Endothelial cell of umbilical vein (primary cell): Measurements from ENCODE around the gene SH3BP5. TPM values are rescaled to one million over a fixed set of nuclear protein-coding genes. Genes with fewer than 3 reads are reported as not detected.

Experiments used
- BruUV-seq: library from RNA; stranded (reverse); fragments of 400-500 nt; replicated peaks from 2 replicates; lab custom pipeline; 2021; lab: Mats Ljungman, UMichigan
- CTCF ChIA-PET: fragments of 300-600, 350-600 bp; sonication (Branson Sonifier 250); formaldehyde crosslinking; loops from one replicate; lab custom pipeline; 2021; ENCODE audit warnings: antibody characterized with exemption, inconsistent platforms; lab: Charles Lee
- POLR2A ChIA-PET: fragments of 300-600, 350-600 bp; sonication (Branson Sonifier 250); formaldehyde crosslinking; loops from one replicate; lab custom pipeline; 2021; ENCODE audit warnings: antibody characterized with exemption, inconsistent platforms; lab: Charles Lee
- DNase-seq: peaks from one replicate; pipeline ENCODE4 v3.0.0-alpha.2; 2011; ENCODE audit warnings: low read depth, low spot score
- FAIRE-seq: peaks from 2 replicates; lab custom pipeline; 2011; peaks lifted over from hg19 to GRCh38; lab: Jason Lieb, UNC
- H2AFZ ChIP-seq: 2 replicates; pipeline ENCODE4 v1.6.0; 2012; ENCODE audit warnings: low read depth, low read length, control low read depth, inconsistent platforms
- H3K27ac ChIP-seq: 2 replicates; pipeline ENCODE4 v1.5.1; 2011; ENCODE audit warnings: low read depth, mild to moderate bottlenecking, control low read depth, low read length, moderate library complexity; ENCODE audit not compliant: insufficient read depth
- H3K27me3 ChIP-seq, 2 experiments: 2 replicates each; pipeline versions ENCODE4 v1.6.0 to v1.6.1; 2011; ENCODE audit warnings: low read length in 2 of 2, mixed read lengths in 1 of 2; ENCODE audit not compliant: control insufficient read depth in 2 of 2, insufficient read depth in 2 of 2
- H3K36me3 ChIP-seq, 2 experiments: 2 replicates in 1 of 2; 3 replicates in 1 of 2; pipeline ENCODE4 v1.5.1; 2011; ENCODE audit warnings: low read length in 2 of 2, mild to moderate bottlenecking in 1 of 2, moderate library complexity in 1 of 2; ENCODE audit not compliant: control insufficient read depth in 2 of 2, insufficient read depth in 2 of 2; ENCODE audit errors: extremely low read depth in 1 of 2
- H3K4me1 ChIP-seq: 3 replicates; pipeline ENCODE4 v1.5.1; 2011; ENCODE audit warnings: mild to moderate bottlenecking, low read length; ENCODE audit not compliant: control insufficient read depth, insufficient read depth; ENCODE audit errors: extremely low read depth
- H3K4me2 ChIP-seq: 2 replicates; pipeline ENCODE4 v1.6.1; 2011; ENCODE audit warnings: low read length, control low read depth, mixed read lengths; ENCODE audit not compliant: insufficient read depth
- H3K4me3 ChIP-seq, 3 experiments: fragments of 200-600 bp in 1 of 3; sonication (generic), shearing (Covaris generic) in 1 of 3; replicated peaks in 1 of 3; 2 replicates each; pipeline ENCODE4 v1.5.1; 2011 to 2016; ENCODE audit warnings: control low read depth in 3 of 3, low read length in 3 of 3, mild to moderate bottlenecking in 2 of 3, inconsistent platforms in 1 of 3, low read depth in 1 of 3, moderate library complexity in 1 of 3; ENCODE audit not compliant: insufficient read depth in 1 of 3
- H3K79me2 ChIP-seq: 2 replicates; pipeline ENCODE4 v1.6.0; 2012; ENCODE audit warnings: low read length, inconsistent platforms; ENCODE audit not compliant: control insufficient read depth, insufficient read depth
- H3K9ac ChIP-seq: replicated peaks from 2 replicates; pipeline ENCODE3; 2011; ENCODE audit warnings: low read length, control low read depth; ENCODE audit not compliant: insufficient read depth; ENCODE audit errors: extremely low read depth
- H3K9me1 ChIP-seq: replicated peaks from 3 replicates; pipeline ENCODE4 v1.6.0; 2011; ENCODE audit warnings: mild to moderate bottlenecking, low read length; ENCODE audit not compliant: control insufficient read depth, insufficient read depth; ENCODE audit errors: extremely low read depth
- H3K9me3 ChIP-seq: replicated peaks from 2 replicates; pipeline ENCODE4 v1.5.1; 2012; ENCODE audit warnings: low read length, inconsistent platforms; ENCODE audit not compliant: control insufficient read depth, insufficient read depth
- H4K20me1 ChIP-seq: replicated peaks from 2 replicates; pipeline ENCODE3; 2011; ENCODE audit warnings: mild to moderate bottlenecking, low read length; ENCODE audit not compliant: control insufficient read depth, insufficient read depth; ENCODE audit errors: extremely low read depth
- CTCF ChIP-seq, 2 donors: IDR thresholded peaks; 1 replicate in 1 of 2; 2 replicates in 1 of 2; pipeline ENCODE4 v1.5.1; 2011; ENCODE audit warnings: low read length in 2 of 2, mild to moderate bottlenecking in 2 of 2, moderate library complexity in 2 of 2, control low read depth in 1 of 2, inconsistent platforms in 1 of 2, low read depth in 1 of 2; ENCODE audit not compliant: insufficient read depth in 1 of 2; ENCODE audit errors: extremely low read depth in 1 of 2
- EZH2 ChIP-seq: IDR thresholded peaks from 2 replicates; pipeline ENCODE4 v1.6.1; 2012; ENCODE audit warnings: borderline replicate concordance, low read depth, mild to moderate bottlenecking, moderate library complexity, low read length, inconsistent platforms; ENCODE audit not compliant: severe bottlenecking
- FOS ChIP-seq: IDR thresholded peaks from 2 replicates; pipeline ENCODE4 v1.6.1; 2011; ENCODE audit warnings: mild to moderate bottlenecking, low read length, moderate library complexity, borderline replicate concordance; ENCODE audit not compliant: insufficient read depth
- JUN ChIP-seq: IDR thresholded peaks from 2 replicates; pipeline ENCODE4 v1.6.1; 2011; ENCODE audit warnings: borderline replicate concordance, low read depth; ENCODE audit not compliant: insufficient read length, insufficient read depth
- MAX ChIP-seq: IDR thresholded peaks from 2 replicates; pipeline ENCODE4 v1.6.1; 2011; ENCODE audit not compliant: insufficient read depth, insufficient read length
- MYC ChIP-seq: IDR thresholded peaks from one replicate; pipeline ENCODE4 v1.6.1; 2011; ENCODE audit warnings: mild to moderate bottlenecking, low read depth, low read length
- POLR2A ChIP-seq: IDR thresholded peaks from 2 replicates; pipeline ENCODE4 v1.6.1; 2012; ENCODE audit warnings: low read depth, mild to moderate bottlenecking, control low read depth, low read length
- POLR2AphosphoS5 ChIP-seq: IDR thresholded peaks from 2 replicates; pipeline ENCODE4 v1.6.1; 2012; ENCODE audit warnings: low read depth, mild to moderate bottlenecking, control low read depth, low read length, moderate library complexity; ENCODE audit not compliant: insufficient read depth
- dilution Hi-C: fragments of 300-500 bp; cut with MboI; formaldehyde crosslinking; loops from one replicate; pipeline ENCODE4 v1.15.0; 2019; ENCODE audit warnings: low sequenced_read_pairs; ENCODE audit not compliant: extremely low pct_ligation_motif_present
- intact Hi-C: fragments of 100-400 bp; cut with micrococcal nuclease; formaldehyde crosslinking; loops from one replicate; pipeline ENCODE4 v1.10.0; 2022
- polyA plus RNA-seq, 4 experiments: library from polyadenylated mRNA; depleted of rRNA in 3 of 4; stranded (reverse) in 3 of 4; unstranded in 1 of 4; fragments of >200 nt; gene quantifications; 2 replicates each; pipeline versions ENCODE4 v1.2.1 to v1.2.3, GENCODE V29; 2011 to 2012; ENCODE audit warnings: missing spikeins in 1 of 4
- total RNA-seq: library from RNA; stranded (reverse); gene quantifications from 2 replicates; pipeline ENCODE4 v1.2.3, GENCODE V29; 2021

The SH3BP5 gene
- total and polyA plus RNA-seq, 2 donors (not counting 3 experiments of a cell fraction or from before 2014, with no cell fraction given): 35.3 to 76.3 TPM

GRCh38 chr3:15301761-15302160 is 30.6 kb downstream of the SH3BP5 start:
- TF ChIP-seq MYC: no peak
- TF ChIP-seq JUN: no peak
- TF ChIP-seq FOS: no peak
- no peak for TF ChIP-seq MAX
- no peak for TF ChIP-seq CTCF (IDR thresholded peaks at IDR 0.05; ENCODE audit: extremely low read depth in 1 of 2, insufficient read depth in 1 of 2, low read depth in 1 of 2, low read length in 2 of 2)
- TF ChIP-seq POLR2AphosphoS5: no peak
- no peak for TF ChIP-seq POLR2A
- no peak for TF ChIP-seq EZH2
- H3K36me3 ChIP-seq: peaks cover 0 to 17% of the 10 kb centered on the region in 2 experiments
- H3K4me3 ChIP-seq: no peak overlapping the region
- H3K9ac ChIP-seq: no peak overlapping the region
- ChIA-PET POLR2A (no interaction called here), CTCF (interaction anchor here (0.8 to 4.1 kb wide), 2 partner anchors 9 to 29 kb away, joined by 3 to 46 read pairs; partner anchors contain the start of gene SH3BP5)
- H3K9me1 ChIP-seq: no peaks in the 10 kb centered on the region
- peak; percentile 24 for FAIRE-seq
- DNase-seq: no peak
- peaks cover 42% of the 10 kb centered on the region for H3K79me2 ChIP-seq
- BruUV-seq: no TSS peak
- dilution Hi-C loops (no loop called here), intact Hi-C loops (no loop called here)
- no peak overlapping the region for H2AFZ ChIP-seq
- peak overlapping the region; percentile 75 for H3K27ac ChIP-seq
- H3K9me3 ChIP-seq: no peaks in the 10 kb centered on the region
- no peaks in the 10 kb centered on the region for H3K27me3 ChIP-seq
- no peaks in the 10 kb centered on the region for H4K20me1 ChIP-seq
- H3K4me1 ChIP-seq: peaks cover 36% of the 10 kb centered on the region
- no peak overlapping the region for H3K4me2 ChIP-seq
